ENCODE measurements around the gene GBP6. TPM values are rescaled to one million over a fixed set of nuclear protein-coding genes. Genes with fewer than 3 reads are reported as not detected.
"Not testable (repeated sequence)": the region's sequence is repeated elsewhere in the genome, so short reads cannot be mapped to it uniquely, and the experiment has no call there.

The GBP6 gene
- total RNA-seq, 4 donors from 2014 or later, result not detected

DNA sequence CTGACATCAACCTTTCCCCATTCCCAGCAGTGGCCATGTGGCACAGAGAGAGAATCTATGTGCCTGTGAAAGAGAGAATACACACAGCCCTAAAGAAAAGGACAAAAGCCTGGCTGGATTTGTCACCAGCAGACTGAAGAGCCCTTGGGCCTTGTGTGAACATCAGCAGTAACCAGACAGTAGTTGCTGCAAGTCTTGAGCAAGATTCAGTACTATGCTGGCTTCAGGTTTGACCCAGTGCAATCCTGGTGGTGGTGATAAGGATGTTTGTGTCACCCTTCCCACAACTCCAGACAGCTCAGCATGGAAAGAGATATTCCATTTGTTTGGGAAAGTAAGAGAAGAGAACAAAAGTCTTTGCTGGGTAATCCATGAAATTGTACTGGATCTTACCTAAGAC is 28.4 kb upstream of the GBP6 start:
- ATAC-seq, result no peak
- H3K4me3 ChIP-seq, result no peak overlapping the region
- H3K27me3 ChIP-seq, result no peaks in the 10 kb centered on the region
- H3K4me1 ChIP-seq, result no peaks in the 10 kb centered on the region
- intact Hi-C loops (cut with DNase I; ENCODE audit: low total_unique reads), result no loop called here
- DNase-seq, result no peak
- H3K27ac ChIP-seq, result no peak overlapping the region
- TF ChIP-seq CTCF (IDR thresholded peaks at IDR 0.05 in 4 of 5, conservative IDR thresholded peaks at IDR 0.05 in 1 of 5), result no peak
- TF ChIP-seq POLR2A (IDR thresholded peaks at IDR 0.05), result no peak
- H3K9me3 ChIP-seq, result no peaks in the 10 kb centered on the region
- H3K36me3 ChIP-seq, result no peaks in the 10 kb centered on the region
- in situ Hi-C loops (cut with MboI; ENCODE audit: low sequenced_read_pairs in 4 of 4), result no loop called here

DNA sequence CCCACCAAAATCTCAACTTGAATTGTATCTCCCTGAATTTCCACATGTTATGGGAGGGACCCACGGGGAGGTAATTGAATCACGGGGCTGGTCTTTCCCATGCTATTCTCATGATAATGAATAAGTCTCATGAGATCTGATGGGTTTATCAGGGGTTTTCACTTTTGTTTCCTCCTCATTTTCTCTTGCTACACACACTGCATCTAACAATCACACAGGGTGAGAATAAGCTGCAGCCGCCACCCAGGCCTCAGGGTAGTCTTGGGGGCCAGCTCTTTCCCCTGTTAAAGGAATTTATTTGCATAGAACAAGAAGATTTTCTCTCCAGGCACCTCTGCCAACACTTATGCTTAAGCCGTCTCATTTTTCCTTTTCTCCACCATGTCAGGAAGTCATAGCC is 26.0 kb upstream of the GBP6 start:
- ATAC-seq, result no peak
- Histone ChIP-seq H3K36me3 (no peaks in the 10 kb centered on the region), H3K27ac (no peak overlapping the region), H3K9me3 (no peaks in the 10 kb centered on the region), H3K27me3 (no peaks in the 10 kb centered on the region), H3K4me1 (no peaks in the 10 kb centered on the region), H3K4me3 (no peak overlapping the region)
- intact Hi-C loops (cut with DNase I; ENCODE audit: low total_unique reads) (no loop called here), in situ Hi-C loops (cut with MboI; ENCODE audit: low sequenced_read_pairs in 4 of 4) (no loop called here)
- TF ChIP-seq CTCF (IDR thresholded peaks at IDR 0.05 in 4 of 5, conservative IDR thresholded peaks at IDR 0.05 in 1 of 5) (no peak), POLR2A (IDR thresholded peaks at IDR 0.05) (no peak)
- DNase-seq, result no peak

DNA sequence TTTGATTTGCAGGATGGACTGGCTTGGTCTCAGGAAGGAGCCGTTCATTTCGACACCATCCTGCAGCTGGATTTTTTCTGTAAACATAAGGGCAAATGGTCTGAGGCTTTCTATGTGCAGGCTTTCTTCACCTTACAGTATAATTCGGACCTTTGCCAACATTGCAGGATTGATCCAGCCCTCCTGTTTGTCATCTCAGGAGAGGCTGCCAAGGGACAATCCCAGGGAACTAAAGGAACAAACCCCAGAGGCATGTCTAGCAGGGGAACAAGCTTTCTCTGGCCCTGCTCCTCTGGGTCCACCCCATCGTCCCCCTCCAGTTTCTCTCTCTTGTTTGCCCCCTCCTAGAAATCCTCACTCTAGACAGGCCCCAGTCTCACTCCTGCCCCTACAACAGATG is 24.8 kb upstream of the GBP6 start:
- ATAC-seq, result no peak
- in situ Hi-C loops (cut with MboI; ENCODE audit: low sequenced_read_pairs in 4 of 4), result no loop called here
- no peaks in the 10 kb centered on the region for H3K36me3 ChIP-seq

DNA sequence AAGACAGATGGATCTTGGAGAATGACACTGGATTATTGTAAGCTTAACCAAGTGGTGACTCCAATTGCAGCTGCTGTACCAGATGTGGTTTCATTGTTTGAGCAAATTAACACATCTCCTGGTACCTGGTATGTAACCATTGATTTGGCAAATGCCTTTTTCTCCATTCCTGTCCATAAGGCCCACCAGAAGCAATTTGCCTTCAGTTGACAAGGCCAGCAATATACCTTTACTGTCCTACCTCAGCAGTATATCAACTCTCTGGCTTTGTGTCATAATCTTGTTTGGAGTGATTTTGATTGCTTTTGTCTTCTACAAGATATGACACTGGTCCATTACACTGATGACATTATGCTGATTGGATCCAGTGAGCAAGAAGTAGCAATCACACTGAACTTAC is 18.4 kb upstream of the GBP6 start:
- H3K36me3 ChIP-seq; ATAC-seq; H3K27me3 ChIP-seq; in situ Hi-C loops (cut with MboI; ENCODE audit: low sequenced_read_pairs in 4 of 4); H3K4me1 ChIP-seq; H3K9me3 ChIP-seq; H3K27ac ChIP-seq; DNase-seq; H3K4me3 ChIP-seq: not testable (repeated sequence)
- intact Hi-C loops (cut with DNase I; ENCODE audit: low total_unique reads), result loop anchor here (10.0 kb wide), 1 partner anchor 161 kb away; no protein-coding TSS in a partner anchor

More for the DNA sequence above, 24.8 kb upstream of the GBP6 start:
- intact Hi-C loops (cut with DNase I; ENCODE audit: low total_unique reads), result no loop called here
- TF ChIP-seq CTCF (IDR thresholded peaks at IDR 0.05 in 4 of 5, conservative IDR thresholded peaks at IDR 0.05 in 1 of 5) (no peak), POLR2A (IDR thresholded peaks at IDR 0.05) (no peak)
- Histone ChIP-seq H3K9me3 (no peaks in the 10 kb centered on the region), H3K27ac (no peak overlapping the region), H3K27me3 (no peaks in the 10 kb centered on the region), H3K4me1 (no peaks in the 10 kb centered on the region), H3K4me3 (no peak overlapping the region)
- no peak for DNase-seq

GRCh38 chr1:89347296-89347695 is 16.6 kb upstream of the GBP6 start:
- in situ Hi-C loops (cut with MboI; ENCODE audit: low sequenced_read_pairs in 4 of 4) (no loop called here), intact Hi-C loops (cut with DNase I; ENCODE audit: low total_unique reads) (loop anchor here (10.0 kb wide), 1 partner anchor 162 kb away; no protein-coding TSS in a partner anchor)
- Histone ChIP-seq H3K27ac (no peak overlapping the region), H3K4me1 (no peaks in the 10 kb centered on the region), H3K4me3 (no peak overlapping the region), H3K27me3 (no peaks in the 10 kb centered on the region), H3K36me3 (no peaks in the 10 kb centered on the region), H3K9me3 (no peaks in the 10 kb centered on the region)
- TF ChIP-seq CTCF (IDR thresholded peaks at IDR 0.05 in 4 of 5, conservative IDR thresholded peaks at IDR 0.05 in 1 of 5) (no peak), POLR2A (IDR thresholded peaks at IDR 0.05) (no peak)
- no peak for ATAC-seq
- DNase-seq, result no peak
